H9 (cell line): ENCODE measurements around the gene OR2V1. TPM values are rescaled to one million over a fixed set of nuclear protein-coding genes. Genes with fewer than 3 reads are reported as not detected.

Experiments
- DNase-seq: peaks from one replicate; pipeline ENCODE4 v3.0.0-alpha.2; 2017
- H2AFZ ChIP-seq: one replicate; pipeline ENCODE4 v1.6.1; 2013; ENCODE audit warnings: mild to moderate bottlenecking, low read length, control low read depth, moderate library complexity
- H2AK5ac ChIP-seq: 2 replicates; pipeline ENCODE4 v1.6.1; 2013; ENCODE audit warnings: low read length, control low read depth, mixed read lengths; ENCODE audit not compliant: insufficient read length
- H2BK120ac ChIP-seq: one replicate; pipeline ENCODE4 v1.6.1; 2013; ENCODE audit warnings: low read depth, mild to moderate bottlenecking, low read length, control low read depth, inconsistent platforms; ENCODE audit not compliant: poor library complexity, severe bottlenecking
- H2BK12ac ChIP-seq: 2 replicates; pipeline ENCODE4 v1.6.1; 2013; ENCODE audit warnings: low read length, control low read depth, mixed read lengths, low read depth; ENCODE audit not compliant: insufficient read length
- H2BK15ac ChIP-seq: 2 replicates; pipeline ENCODE4 v1.6.1; 2013; ENCODE audit warnings: low read depth, low read length, control low read depth
- H2BK20ac ChIP-seq: one replicate; pipeline ENCODE4 v1.6.1; 2013; ENCODE audit warnings: low read depth, mild to moderate bottlenecking, low read length, control low read depth, inconsistent platforms; ENCODE audit not compliant: poor library complexity, severe bottlenecking
- H2BK5ac ChIP-seq: 2 replicates; pipeline ENCODE4 v1.6.1; 2013; ENCODE audit warnings: low read length, control low read depth, mixed read lengths; ENCODE audit not compliant: insufficient read length
- H3K14ac ChIP-seq: 2 replicates; pipeline ENCODE4 v1.6.1; 2013; ENCODE audit warnings: low read length, control low read depth; ENCODE audit not compliant: insufficient read depth
- H3K18ac ChIP-seq: 2 replicates; pipeline ENCODE4 v1.6.1; 2013; ENCODE audit warnings: low read depth, mild to moderate bottlenecking, mixed read lengths, low read length, control low read depth; ENCODE audit not compliant: insufficient read length
- H3K23ac ChIP-seq: 2 replicates; pipeline ENCODE4 v1.6.1; 2013; ENCODE audit warnings: low read length, control low read depth, mixed read lengths, low read depth; ENCODE audit not compliant: insufficient read length
- H3K23me2 ChIP-seq: 2 replicates; pipeline ENCODE4 v1.6.1; 2013; ENCODE audit warnings: low read depth, mild to moderate bottlenecking, mixed read lengths, low read length, control low read depth; ENCODE audit not compliant: insufficient read length, poor library complexity, severe bottlenecking
- H3K27ac ChIP-seq: 2 replicates; pipeline ENCODE4 v1.5.1; 2013; ENCODE audit warnings: low read length, control low read depth, mixed read lengths, low read depth; ENCODE audit not compliant: insufficient read length
- H3K27me3 ChIP-seq: 2 replicates; pipeline ENCODE4 v1.6.1; 2013; ENCODE audit warnings: low read length, control low read depth, inconsistent platforms; ENCODE audit not compliant: insufficient read depth
- H3K4ac ChIP-seq: 2 replicates; pipeline ENCODE4 v1.6.1; 2013; ENCODE audit warnings: low read depth, mild to moderate bottlenecking, control low read depth, inconsistent platforms, low read length, moderate library complexity
- H3K4me1 ChIP-seq: 2 replicates; pipeline ENCODE4 v1.6.1; 2013; ENCODE audit warnings: low read length, control low read depth, inconsistent platforms; ENCODE audit not compliant: insufficient read depth
- H3K4me2 ChIP-seq: 2 replicates; pipeline ENCODE4 v1.6.1; 2013; ENCODE audit warnings: low read length, control low read depth, mixed read lengths; ENCODE audit not compliant: insufficient read length, insufficient read depth
- H3K56ac ChIP-seq: 2 replicates; pipeline ENCODE4 v1.6.1; 2013; ENCODE audit warnings: low read depth, mild to moderate bottlenecking, mixed read lengths, low read length, control low read depth; ENCODE audit not compliant: insufficient read length
- H3K79me1 ChIP-seq: 2 replicates; pipeline ENCODE4 v1.6.1; 2013; ENCODE audit warnings: low read depth, mild to moderate bottlenecking, moderate library complexity, low read length, control low read depth, inconsistent platforms; ENCODE audit not compliant: insufficient read depth, poor library complexity, severe bottlenecking
- H3K79me2 ChIP-seq: 2 replicates; pipeline ENCODE4 v1.6.1; 2013; ENCODE audit warnings: low read length, control low read depth, inconsistent platforms; ENCODE audit not compliant: insufficient read depth
- H3K9ac ChIP-seq: 2 replicates; pipeline ENCODE4 v1.6.1; 2013; ENCODE audit warnings: low read length, control low read depth, mixed read lengths; ENCODE audit not compliant: insufficient read length; ENCODE audit errors: extremely low read depth
- H3K9me3 ChIP-seq: one replicate; pipeline ENCODE4 v1.6.1; 2013; ENCODE audit warnings: low read depth, low read length, inconsistent platforms; ENCODE audit not compliant: control insufficient read depth
- H3T11ph ChIP-seq: one replicate; pipeline ENCODE4 v1.6.1; 2013; ENCODE audit warnings: mild to moderate bottlenecking, low read length, control low read depth, inconsistent platforms
- H4K20me1 ChIP-seq: one replicate; pipeline ENCODE4 v1.6.1; 2013; ENCODE audit not compliant: control insufficient read depth, insufficient read length, insufficient read depth
- H4K5ac ChIP-seq: 2 replicates; pipeline ENCODE4 v1.6.1; 2013; ENCODE audit warnings: low read depth, mild to moderate bottlenecking, mixed read lengths, low read length, control low read depth; ENCODE audit not compliant: insufficient read length
- H4K8ac ChIP-seq: replicated peaks from 2 replicates; pipeline ENCODE4 v1.6.1; 2013; ENCODE audit warnings: low read length, control low read depth, mixed read lengths, low read depth; ENCODE audit not compliant: insufficient read length
- H4K91ac ChIP-seq: 2 replicates; pipeline ENCODE4 v1.6.1; 2013; ENCODE audit warnings: low read depth, mild to moderate bottlenecking, moderate library complexity, mixed read lengths, low read length, control low read depth; ENCODE audit not compliant: insufficient read length
- H3K27ac Mint-ChIP-seq, 3 experiments: 2 replicates in 2 of 3; 3 replicates in 1 of 3; pipeline ENCODE4 v1.8.0; 2020 to 2021; ENCODE audit warnings: mixed read lengths in 3 of 3, mild to moderate bottlenecking in 1 of 3, moderate library complexity in 1 of 3
- H3K27me3 Mint-ChIP-seq: 2 replicates; pipeline ENCODE4 v1.8.0; 2021; ENCODE audit warnings: low read depth, mild to moderate bottlenecking, moderate library complexity, mixed read lengths
- H3K36me3 Mint-ChIP-seq, 3 experiments: 2 replicates in 2 of 3; 3 replicates in 1 of 3; pipeline ENCODE4 v1.8.0; 2020 to 2021; ENCODE audit warnings: low read depth in 3 of 3, mixed read lengths in 3 of 3; ENCODE audit not compliant: insufficient read depth in 1 of 3
- H3K4me1 Mint-ChIP-seq, 2 experiments: 2 replicates each; pipeline ENCODE4 v1.8.0; 2020; ENCODE audit warnings: mixed read lengths in 2 of 2
- H3K4me3 Mint-ChIP-seq, 2 experiments: 2 replicates in 1 of 2; 3 replicates in 1 of 2; pipeline ENCODE4 v1.8.0; 2020 to 2021; ENCODE audit warnings: mild to moderate bottlenecking in 2 of 2, mixed read lengths in 2 of 2, moderate library complexity in 1 of 2
- H3K9me3 Mint-ChIP-seq, 2 experiments: 2 replicates in 1 of 2; 3 replicates in 1 of 2; pipeline ENCODE4 v1.8.0; 2020; ENCODE audit warnings: mild to moderate bottlenecking in 2 of 2, mixed read lengths in 2 of 2, moderate library complexity in 1 of 2
- WGBS: extraction: QIAGEN DNeasy Blood & Tissue Kit; methylation state at CpG from one replicate; pipeline ENCODE4 v1.1.7; 2013; ENCODE audit warnings: missing lambda C conversion rate, low lambda C conversion rate, mixed read lengths; ENCODE audit not compliant: insufficient read length; ENCODE audit errors: extremely low coverage; 5-methylcytosine and 5-hydroxymethylcytosine counted together
- total RNA-seq: library from RNA; stranded (reverse); gene quantifications from 2 replicates; pipeline ENCODE4 v1.2.1, GENCODE V29; 2021
- TF ChIP-seq, protein P1 (sequence below): fragments of 200-600 bp; sonication (generic); conservative IDR thresholded peaks from 3 replicates; pipeline ENCODE4 v1.8.0; 2021; ENCODE audit warnings: antibody characterized with exemption, mild to moderate bottlenecking

OR2V1 gene
- total RNA-seq, 1 experiment from 2014 or later: not detected

DNA sequence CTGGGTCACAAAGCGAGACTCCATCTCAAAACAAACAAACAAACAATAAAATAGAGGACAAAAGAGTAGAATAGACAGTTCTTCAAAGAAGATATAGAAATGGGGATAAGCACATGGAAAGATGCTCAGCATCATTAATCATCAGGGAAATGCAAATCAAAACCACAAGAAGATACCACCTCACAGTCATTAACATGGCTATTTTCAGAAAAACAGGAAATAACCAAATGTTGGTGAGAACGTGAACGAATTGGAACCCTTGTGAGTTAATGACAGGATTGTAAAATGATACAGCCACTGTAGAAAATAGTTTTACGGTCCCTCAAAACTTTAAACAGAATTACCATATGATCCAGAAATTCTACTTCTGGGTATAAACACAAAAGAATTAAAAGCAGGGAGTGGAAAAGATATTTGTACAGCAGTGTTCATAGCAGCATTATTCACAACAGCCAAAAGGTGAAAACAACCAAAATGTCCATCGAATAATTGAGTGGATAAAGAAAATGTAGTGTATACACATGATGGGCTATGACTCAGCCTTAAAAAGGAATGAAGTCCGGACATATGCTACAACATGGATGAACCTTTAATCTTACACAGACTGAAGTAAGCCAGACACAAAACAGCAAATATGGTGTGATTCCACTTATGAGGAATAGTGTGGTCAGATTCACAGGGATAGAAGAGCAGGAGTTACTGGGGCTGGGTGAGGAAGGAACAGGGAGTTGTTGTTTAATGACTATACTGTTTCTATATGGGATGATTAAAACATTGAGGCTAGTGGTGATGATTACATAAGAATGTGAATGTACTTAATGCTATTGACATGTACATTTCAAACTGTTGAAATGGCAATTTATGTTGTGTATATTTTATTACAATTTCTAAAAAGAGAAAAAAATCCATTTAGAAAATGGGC lies 36.1 kb upstream of the OR2V1 start:
- Histone ChIP-seq H2AFZ (no peak overlapping the region), H2BK20ac (no peak overlapping the region), H2BK15ac (no peak overlapping the region), H4K91ac (no peak overlapping the region), H3K23ac (no peak overlapping the region), H2BK12ac (no peak overlapping the region), H3K4me2 (peak overlapping the region; percentile 89), H3T11ph (no peak overlapping the region), H2BK5ac (no peak overlapping the region), H3K27me3 (peaks cover 10% of the 10 kb centered on the region), H3K9me3 (no peaks in the 10 kb centered on the region), H3K56ac (no peak overlapping the region), H4K8ac (no peak overlapping the region), H3K14ac (no peak overlapping the region), H4K20me1 (no peaks in the 10 kb centered on the region), H3K4me1 (peaks cover 3% of the 10 kb centered on the region; the same call in 1 of the 2 replicates), H3K27ac (no peak overlapping the region), H3K79me1 (no peaks in the 10 kb centered on the region), H3K79me2 (no peaks in the 10 kb centered on the region), H2BK120ac (no peak overlapping the region), H4K5ac (no peak overlapping the region), H3K18ac (no peak overlapping the region), H2AK5ac (no peak overlapping the region), H3K4ac (no peak overlapping the region), H3K23me2 (peaks cover 21% of the 10 kb centered on the region), H3K9ac (no peak overlapping the region)
- H3K27me3 Mint-ChIP-seq: peaks cover 57% of the 10 kb centered on the region
- no peaks in the 10 kb centered on the region; a peak in 1 of 7 replicates for H3K36me3 Mint-ChIP-seq
- TF ChIP-seq, protein P1, sequence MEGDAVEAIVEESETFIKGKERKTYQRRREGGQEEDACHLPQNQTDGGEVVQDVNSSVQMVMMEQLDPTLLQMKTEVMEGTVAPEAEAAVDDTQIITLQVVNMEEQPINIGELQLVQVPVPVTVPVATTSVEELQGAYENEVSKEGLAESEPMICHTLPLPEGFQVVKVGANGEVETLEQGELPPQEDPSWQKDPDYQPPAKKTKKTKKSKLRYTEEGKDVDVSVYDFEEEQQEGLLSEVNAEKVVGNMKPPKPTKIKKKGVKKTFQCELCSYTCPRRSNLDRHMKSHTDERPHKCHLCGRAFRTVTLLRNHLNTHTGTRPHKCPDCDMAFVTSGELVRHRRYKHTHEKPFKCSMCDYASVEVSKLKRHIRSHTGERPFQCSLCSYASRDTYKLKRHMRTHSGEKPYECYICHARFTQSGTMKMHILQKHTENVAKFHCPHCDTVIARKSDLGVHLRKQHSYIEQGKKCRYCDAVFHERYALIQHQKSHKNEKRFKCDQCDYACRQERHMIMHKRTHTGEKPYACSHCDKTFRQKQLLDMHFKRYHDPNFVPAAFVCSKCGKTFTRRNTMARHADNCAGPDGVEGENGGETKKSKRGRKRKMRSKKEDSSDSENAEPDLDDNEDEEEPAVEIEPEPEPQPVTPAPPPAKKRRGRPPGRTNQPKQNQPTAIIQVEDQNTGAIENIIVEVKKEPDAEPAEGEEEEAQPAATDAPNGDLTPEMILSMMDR: no peak
- H3K4me1 Mint-ChIP-seq: peaks cover 33 to 36% of the 10 kb centered on the region in 2 experiments
- H3K27ac Mint-ChIP-seq: no peak overlapping the region
- WGBS: no CpG with 5 or more reads among the region's 6 CpGs
- no peaks in the 10 kb centered on the region; a peak in 1 of 5 replicates for H3K9me3 Mint-ChIP-seq
- peak overlapping the region in 1 of 2 experiments; percentile 93; a peak in 3 of 5 replicates for H3K4me3 Mint-ChIP-seq
- no peak for DNase-seq
